A549 treated with Mapracorat at 1 μM for 4 hours (cell line): ENCODE data around the gene ATF1. TPM values are rescaled to one million over a fixed set of nuclear protein-coding genes. Genes with fewer than 3 reads are reported as not detected.

ENCODE experiments used
- total RNA-seq: library from RNA; stranded (reverse); fragments of 200-300 nt; extraction: Qiagen RNA extraction; gene quantifications from 5 replicates; pipeline ENCODE4 v1.2.3, GENCODE V29; 2022

The ATF1 gene
- total RNA-seq = 37.6 to 47.3 TPM (median 44.6 TPM) in 5 replicates

GRCh38 chr12:50763639-50764285 lies at the start of gene ATF1:
ATF1 (plus strand) TSS chr12:50764101; CDS start chr12:50780146, 16,045 bp downstream.

GRCh38 chr12:50842637-50843493 lies 79.0 kb downstream of the ATF1 start, which contains the start of gene TMPRSS12:
TMPRSS12 (plus strand) TSS chr12:50842926; CDS start chr12:50842965, 39 bp downstream.

Other genes starting within 250 kb of the ATF1 start
- gene TMPRSS12, start 78.8 kb downstream of the ATF1 start, total RNA-seq = not detected in 5 replicates
- not detected in 5 replicates for gene HIGD1C, start 188.4 kb downstream of the ATF1 start, total RNA-seq